GM19372 (cell line): ENCODE results near the gene NGRN.
A peak's percentile ranks its signal among the peaks of the same experiment; 100 is the strongest.

ENCODE experiments used
- ATAC-seq: cut with Tn5 transposase; IDR thresholded peaks from one replicate; pipeline ENCODE4 v1.9.1; 2021; ENCODE audit warnings: mild to moderate bottlenecking, low read depth, moderate library complexity; ENCODE audit not compliant: unreplicated experiment

The NGRN gene

GRCh38 chr15:90306560-90306959, 41.1 kb downstream of the NGRN start:
- peak; percentile 64 for ATAC-seq

- ATAC-seq = no peak
Observed at GRCh38 chr15:90307661-90308060, 42.2 kb downstream of the NGRN start.

DNA sequence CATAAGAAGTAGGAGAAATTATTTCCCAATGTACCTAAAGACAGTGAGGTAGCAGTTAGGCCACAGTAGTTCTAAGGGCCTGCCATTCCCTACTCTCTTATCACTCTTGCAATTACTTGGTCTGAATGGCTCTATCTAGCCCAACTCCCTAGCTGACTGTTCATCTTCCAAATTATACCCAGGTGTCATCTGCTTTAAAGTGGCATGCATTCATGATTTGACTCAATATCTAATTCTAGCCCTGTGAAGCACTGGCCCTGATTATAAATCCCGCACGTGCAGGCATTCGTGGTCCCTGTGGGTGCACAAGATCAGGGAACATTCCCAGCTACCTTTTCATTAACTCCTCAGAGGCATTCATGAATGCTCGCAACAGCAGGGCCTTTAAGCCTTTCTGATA, 43.5 kb downstream of the NGRN start:
- ATAC-seq = no peak

- ATAC-seq = no peak
Observed at GRCh38 chr15:90315278-90315982, 50.0 kb downstream of the NGRN start.

DNA sequence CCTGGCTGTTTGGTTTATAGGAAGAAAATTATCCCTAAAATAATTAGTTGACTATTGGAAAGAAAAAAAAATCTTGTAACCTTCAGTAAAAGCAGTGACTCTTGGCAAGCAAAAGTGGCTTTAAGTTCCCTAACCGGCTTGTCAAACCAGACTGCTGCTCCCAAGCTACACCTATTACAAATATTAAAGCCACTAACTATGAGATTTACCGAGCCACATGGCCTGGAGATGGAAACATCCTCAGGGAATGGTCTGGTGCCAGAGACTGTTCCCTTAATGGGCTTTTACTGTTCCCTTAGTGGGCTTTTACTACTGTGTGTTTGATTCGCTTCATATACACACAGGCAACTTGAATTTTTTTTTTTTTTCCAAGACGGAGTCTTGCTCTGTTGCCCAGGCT, 50.7 kb downstream of the NGRN start:
- no peak for ATAC-seq

DNA sequence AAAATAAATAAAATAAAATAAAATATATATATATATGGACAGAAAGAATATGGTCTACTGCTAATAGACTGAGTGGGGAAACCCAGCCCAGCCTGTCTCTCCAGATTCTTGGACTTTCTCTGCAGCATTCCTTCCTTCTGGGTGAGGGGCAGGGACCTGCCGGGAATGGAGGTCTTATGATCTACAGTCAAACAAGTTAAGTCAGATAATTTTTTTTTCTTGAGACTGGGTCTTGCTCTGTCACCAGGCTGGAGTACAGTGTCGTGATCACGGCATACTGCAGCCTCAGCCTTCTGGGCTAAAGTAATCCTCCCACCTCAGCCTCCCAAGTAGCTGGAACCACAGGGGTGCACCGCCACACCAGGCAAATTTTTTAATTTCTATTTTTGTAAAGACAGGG, 53.1 kb downstream of the NGRN start:
- ATAC-seq = no peak

DNA sequence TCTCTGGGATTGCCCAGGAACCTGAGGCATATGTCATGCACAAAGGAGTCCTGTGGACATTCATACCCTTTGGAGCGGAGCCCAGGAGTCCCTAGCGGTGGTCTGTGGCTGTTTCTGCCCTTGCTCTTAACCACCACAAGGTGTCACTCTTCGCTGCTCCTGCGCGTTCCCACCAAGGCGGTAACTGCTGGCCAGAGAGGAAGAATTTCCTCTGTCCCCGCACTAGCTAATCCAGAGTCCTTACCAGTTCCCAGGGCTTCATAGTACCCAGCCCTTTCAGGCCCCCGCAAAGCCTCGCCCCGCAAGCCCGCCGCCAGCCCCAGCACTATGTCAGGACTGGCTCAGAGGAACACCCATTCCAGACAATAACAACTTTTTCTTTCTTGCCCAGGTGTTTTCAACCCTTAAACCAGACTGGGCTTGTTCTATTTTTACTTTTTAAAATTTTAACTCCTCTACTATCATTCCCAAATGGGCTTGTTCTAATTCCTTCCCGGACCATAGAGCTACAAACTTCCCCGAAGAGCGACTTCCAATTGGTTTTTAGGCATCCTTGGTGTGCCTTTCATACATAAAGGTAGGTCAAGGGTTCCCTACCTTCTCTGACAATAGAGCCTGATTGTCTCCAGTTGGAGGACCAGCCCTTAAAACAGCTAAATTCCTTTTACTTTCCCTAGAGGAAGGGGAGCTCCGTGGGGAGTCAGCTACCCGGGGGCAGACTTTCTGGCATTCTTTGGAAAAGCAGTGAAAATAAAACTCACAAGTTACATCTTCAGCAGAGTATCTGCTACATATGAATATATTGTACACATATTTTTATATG, 54.8 kb downstream of the NGRN start:
- no peak for ATAC-seq

DNA sequence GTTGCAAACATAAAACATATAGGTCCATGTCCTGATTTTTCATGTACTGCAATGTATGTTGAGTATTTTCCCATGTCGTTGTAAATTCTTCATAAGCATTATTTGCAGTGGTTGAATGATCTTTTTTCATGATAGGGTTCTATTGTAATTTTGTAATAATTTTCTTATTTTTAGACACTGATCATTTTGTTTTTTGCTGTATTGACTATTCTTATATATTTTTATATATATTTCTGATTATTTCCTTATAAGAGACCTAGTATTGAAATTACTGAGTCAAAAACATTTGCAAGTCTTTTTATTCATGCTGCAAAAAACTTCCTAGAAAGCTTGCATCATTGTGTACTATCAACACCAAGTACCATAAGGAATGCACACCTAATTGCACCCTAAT, 55.4 kb downstream of the NGRN start:
- no peak for ATAC-seq
